AG08396 (cell line): ENCODE data around the gene TTC27.

Experiments used
- DNase-seq: peaks from one replicate; pipeline ENCODE4 v3.0.0; 2012; ENCODE audit warnings: low spot score, mixed read lengths

The TTC27 gene

DNA sequence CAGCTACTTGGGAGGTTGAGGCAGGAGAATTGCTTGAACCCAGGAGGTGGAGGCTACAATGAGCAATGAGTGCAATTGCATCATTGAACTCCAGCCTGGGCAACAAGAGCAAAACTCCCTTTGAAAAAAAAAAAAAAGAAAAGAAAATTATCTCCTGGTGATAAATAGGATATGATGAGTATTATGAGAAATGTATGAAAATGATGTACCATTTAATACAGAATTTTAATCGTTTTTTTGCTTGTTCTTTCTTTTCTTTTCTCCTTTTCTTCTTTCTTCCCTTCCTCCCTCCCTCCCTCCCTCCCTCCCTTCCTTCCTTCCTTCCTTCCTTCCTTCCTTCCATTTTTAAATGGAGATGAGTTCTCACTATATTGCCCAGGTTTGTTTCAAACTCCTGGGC, 40.4 kb downstream of the TTC27 start:
- DNase-seq, result no peak

- no peak for DNase-seq
Observed at GRCh38 chr2:32671885-32672533, 44.2 kb downstream of the TTC27 start.

- peak; percentile 9 for DNase-seq
Observed at GRCh38 chr2:32678825-32679224, 51.0 kb downstream of the TTC27 start.

GRCh38 chr2:32680942-32681341, 53.1 kb downstream of the TTC27 start:
- DNase-seq, result peak; percentile 20

DNA sequence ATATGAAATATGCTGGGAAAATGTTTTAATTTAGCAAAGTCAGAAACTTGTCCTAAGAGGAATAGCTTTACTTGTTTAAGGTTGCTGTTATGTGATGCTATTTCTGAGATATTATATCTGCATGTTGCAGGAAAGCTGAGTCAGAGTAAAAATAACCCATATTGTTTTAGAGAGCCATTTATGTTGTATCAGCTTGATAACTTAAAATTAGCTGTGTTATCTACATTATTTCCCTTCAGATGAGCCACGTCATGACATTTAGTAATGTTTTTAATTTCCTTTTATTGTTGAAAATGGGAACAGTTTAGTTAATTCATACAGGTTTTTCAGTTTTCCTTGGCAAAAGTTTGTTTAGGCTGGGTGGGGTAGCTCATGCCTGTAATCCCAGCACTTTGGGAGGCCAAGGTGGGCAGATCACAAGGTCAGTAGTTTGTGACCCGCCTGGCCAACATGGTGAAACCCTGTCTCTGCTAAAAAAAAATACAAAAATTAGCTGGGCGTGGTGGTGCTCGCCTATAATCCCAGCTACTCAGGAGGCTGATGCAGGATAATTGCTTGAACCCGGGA, 55.8 kb downstream of the TTC27 start:
- no peak for DNase-seq

GRCh38 chr2:32688541-32688940, 60.7 kb downstream of the TTC27 start:
- DNase-seq, result no peak

DNA sequence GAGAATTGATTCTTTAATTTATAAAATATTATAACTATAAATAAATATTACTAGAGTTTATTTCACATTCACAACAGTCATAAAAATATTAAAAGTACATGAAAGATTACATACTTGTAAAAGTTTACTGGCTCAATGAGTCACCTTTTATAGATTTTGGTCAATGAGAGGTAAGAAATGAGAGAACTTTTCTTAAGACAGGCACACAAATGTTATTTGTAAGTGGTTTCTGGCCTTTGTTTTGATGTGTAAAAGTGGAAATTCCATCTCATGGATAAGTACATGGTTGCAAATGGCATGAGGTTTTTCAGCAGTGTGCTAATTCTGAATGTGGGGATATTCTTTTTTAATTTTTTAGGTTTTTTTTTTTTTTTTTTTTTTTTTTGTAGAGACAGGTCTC, 63.8 kb downstream of the TTC27 start:
- no peak for DNase-seq

DNA sequence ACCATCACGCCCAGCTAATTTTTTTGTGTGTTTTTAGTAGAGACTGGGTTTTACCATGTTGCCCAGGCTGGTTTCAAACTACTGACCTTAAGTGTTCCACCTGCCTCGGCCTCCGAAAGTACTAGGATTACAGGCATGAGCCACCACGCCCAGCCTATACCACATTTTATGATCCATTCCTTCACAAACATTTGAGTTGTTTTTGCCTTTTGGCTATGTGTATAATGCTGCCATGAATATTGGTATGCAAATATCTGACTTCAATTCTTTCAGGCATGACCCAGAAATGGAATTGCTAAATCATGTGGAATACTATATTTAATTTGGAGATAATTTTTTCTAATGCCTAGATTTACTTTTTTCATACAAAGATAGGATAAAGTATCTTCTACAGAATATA, 68.6 kb downstream of the TTC27 start:
- DNase-seq, result no peak

GRCh38 chr2:32697156-32697555, 69.3 kb downstream of the TTC27 start:
- peak; percentile 26 for DNase-seq

GRCh38 chr2:32699151-32699550, 71.3 kb downstream of the TTC27 start:
- no peak for DNase-seq

- DNase-seq, result no peak
Observed at GRCh38 chr2:32701806-32702205, 74.0 kb downstream of the TTC27 start.

DNA sequence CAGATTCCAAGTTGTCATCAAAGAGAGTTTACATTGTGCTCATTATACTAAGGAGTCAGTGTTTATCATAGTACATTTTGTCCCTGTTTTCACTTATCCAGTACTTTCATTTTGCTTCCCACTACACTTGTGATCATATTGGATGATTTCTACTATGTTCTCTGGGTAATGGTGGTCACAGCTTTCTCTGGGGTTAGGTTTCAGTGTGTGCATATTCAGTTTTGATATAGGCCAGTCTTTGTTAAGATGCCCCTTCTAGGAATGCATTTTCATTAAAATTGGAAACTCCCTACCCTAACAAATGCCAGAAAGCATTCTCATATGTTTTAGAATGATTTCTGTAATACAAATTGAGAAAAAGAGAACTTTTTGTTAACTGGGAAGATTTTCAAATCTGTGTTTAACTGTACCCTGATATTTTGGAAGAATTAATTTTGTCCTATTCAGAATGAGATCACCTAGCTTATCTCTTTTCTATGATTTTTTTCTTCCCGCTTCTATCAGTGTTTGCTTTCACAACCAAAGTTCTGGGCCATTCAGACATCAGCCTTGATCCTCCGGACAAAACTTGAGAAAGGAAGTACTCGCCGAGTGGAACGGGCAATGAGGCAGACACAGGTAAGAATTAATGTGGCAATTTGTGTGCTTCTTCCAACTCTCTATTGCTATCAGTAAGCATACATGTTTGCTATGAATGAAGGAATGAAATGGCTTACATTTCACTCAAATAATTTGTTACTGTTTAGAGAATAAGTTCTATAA, 74.6 kb downstream of the TTC27 start:
- DNase-seq, result no peak

DNA sequence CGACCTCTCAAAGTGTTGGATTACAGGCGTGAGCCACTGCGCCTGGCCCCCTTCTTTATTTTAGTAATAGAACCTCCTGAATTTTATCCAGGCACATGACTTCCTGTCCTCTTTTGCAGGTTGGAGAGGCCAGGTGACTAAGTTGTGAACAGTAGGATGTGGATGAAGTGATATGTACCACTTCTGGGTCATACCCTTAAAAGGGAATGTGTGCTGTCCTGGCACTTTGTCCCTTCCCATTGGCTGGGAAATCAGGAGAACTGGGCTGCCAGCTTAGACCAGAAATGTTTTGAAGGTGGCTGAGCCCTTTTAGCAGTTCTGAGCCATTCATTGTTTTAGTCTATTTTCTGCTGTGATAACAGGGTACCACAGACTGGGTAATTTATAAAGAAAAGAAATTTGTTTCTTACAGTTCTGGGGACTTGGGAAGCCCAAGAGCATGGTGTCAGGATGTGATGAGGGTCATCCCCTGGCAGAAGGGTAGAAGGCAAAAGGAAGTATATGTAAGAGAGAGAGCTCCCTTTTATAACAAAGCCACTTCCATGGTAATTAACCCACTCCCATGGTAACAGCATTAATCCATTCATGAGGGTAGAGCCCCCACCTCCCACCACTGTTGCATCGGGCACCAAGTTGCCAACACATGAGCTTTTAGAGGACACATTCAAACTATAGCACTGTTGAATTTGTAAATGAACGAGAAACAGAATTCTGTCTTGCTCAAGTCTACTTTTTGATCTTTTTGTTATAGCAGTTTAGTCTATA, 79.1 kb downstream of the TTC27 start:
- no peak for DNase-seq

- DNase-seq, result peak; percentile 32
Observed at GRCh38 chr2:32711219-32711618, 83.4 kb downstream of the TTC27 start.

DNA sequence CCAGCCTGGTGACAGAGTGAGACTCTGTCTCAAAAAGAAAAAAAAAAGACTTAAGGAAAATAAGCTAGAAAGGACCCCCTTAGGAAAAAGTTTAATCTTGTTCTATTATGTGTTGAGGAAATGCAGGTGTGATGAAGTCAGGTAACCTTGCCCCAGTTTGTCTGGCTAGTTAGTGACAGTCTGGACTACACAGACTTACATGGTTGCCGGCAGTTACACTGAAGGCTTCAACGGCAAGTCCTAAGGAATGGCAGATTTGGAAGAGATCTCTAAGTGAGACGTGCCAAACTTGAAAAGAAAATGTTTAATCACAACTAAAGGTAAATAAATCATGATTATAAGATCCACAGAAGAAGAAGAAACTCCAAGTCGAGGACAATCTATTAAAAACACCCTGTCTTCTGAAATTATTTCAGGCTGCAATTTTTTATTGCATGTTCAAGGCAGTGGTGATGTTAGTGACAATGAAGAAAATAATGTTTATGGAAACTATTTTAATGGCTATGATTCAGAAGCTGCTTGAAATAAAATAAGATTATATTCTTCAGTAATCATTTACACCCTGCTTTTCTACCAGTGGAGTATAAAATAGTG, 84.2 kb downstream of the TTC27 start:
- no peak for DNase-seq

DNA sequence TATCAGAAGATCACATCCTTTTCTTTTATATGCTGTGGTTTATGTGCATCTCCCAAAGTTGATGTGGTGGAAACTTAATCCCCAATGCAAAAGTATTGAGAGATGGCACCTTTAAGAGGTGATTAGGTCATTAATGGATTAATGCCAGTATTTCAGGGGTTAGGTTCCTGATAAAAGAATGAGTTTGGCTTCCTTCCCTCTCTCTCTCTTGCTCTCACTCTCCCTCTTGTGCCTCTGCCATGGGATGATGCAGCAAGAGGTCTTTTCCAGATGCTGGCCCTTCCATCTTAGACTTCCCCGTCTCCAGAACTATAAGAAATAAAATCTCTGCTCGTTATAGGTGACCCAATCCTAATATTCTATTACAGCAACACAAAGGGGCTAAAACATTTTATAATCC, 85.0 kb downstream of the TTC27 start:
- DNase-seq, result no peak

DNA sequence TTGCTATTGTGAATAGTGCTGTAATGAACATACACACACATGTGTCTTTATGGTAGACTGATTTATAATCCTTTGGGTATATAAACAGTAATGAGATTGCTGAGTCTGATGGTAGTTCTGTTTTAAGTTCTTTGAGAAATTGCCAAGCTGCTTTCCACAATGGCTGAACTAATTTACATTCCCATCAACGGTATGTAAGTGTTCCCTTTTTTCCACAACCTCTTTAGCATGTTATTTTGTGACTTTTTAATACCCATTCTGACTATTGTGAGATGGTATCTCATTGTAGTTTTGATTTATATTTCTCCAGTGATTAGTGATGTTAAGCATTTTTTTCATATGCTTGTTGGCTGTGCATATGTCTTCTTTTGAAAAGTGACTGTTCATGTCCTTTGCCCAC, 86.7 kb downstream of the TTC27 start:
- DNase-seq, result no peak

DNA sequence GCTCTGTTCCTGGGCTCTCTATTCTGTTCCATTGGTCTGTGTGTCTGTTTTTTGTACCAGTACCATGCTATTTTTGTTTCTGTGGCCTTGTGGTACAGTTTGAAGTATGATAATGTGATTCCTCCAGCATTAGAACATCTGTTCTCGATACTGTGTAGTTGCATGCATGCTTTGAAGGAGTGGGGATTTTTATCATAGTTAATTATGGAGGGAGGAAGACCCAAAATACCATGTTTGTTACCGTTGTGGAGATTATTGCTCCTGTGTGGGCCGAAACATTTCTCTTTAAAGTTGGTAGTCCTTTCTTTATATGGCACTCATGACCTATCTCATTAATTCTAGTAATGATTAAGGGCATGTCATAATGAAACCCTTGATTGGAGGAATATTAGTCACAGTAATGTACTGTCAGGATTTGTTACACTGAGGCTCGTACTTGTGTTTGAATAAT, 87.6 kb downstream of the TTC27 start:
- no peak for DNase-seq

DNA sequence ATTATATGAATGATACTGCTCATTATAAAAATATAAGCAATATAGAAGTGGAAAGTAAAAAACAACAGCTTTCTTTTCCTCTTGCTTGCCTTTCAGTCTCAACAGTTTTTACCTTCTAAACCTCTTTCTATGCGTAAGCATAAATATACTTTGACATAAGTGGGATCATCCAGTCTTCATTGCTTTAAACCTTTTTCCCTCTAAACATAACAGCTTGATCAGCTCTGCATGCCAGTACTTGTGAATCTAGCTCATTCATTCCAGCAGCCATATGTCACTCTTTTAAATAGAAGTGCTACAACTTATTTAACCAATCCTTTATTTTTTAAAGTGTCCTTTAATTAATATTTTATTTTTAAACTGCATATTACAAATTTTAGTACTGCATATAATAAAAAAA, 88.1 kb downstream of the TTC27 start:
- no peak for DNase-seq

GRCh38 chr2:32716598-32716997, 88.7 kb downstream of the TTC27 start:
- no peak for DNase-seq

- no peak for DNase-seq
Observed at GRCh38 chr2:32718752-32719151, 90.9 kb downstream of the TTC27 start.

- DNase-seq, result no peak
Observed at GRCh38 chr2:32719430-32719829, 91.6 kb downstream of the TTC27 start.
